ENCODE measurements around the gene C11orf58.

C11orf58 gene

DNA sequence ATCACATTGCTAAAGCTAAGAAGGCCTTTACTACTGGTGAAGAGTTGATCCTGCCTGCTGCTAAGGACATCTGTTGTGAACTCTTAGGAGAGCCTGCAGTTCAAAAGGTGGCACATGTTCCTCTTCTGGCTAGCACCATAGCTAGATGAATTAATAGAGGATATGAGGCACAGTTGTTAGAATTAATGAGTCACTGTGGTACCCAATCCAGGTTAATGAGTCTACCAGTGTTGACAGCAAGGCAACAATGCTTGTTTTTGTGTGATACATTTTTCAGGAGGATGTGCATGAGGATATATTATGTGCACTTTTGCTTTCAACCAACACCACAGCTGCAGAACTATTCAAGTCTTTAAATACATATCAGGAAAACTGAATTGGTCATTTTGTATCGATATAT lies 12.0 kb downstream of the C11orf58 start:
- DNase-seq, result no peak
- peak overlapping the region; percentile 92 for H3K27ac Mint-ChIP-seq
- no peaks in the 10 kb centered on the region for H3K9me3 Mint-ChIP-seq
- H3K4me1 Mint-ChIP-seq (ENCODE audit: low read depth), result peaks cover 51% of the 10 kb centered on the region
- H3K36me3 Mint-ChIP-seq (ENCODE audit: low read depth), result peaks cover 95% of the 10 kb centered on the region
- no peaks in the 10 kb centered on the region for H3K27me3 Mint-ChIP-seq
- no peak overlapping the region for H3K4me3 Mint-ChIP-seq

DNA sequence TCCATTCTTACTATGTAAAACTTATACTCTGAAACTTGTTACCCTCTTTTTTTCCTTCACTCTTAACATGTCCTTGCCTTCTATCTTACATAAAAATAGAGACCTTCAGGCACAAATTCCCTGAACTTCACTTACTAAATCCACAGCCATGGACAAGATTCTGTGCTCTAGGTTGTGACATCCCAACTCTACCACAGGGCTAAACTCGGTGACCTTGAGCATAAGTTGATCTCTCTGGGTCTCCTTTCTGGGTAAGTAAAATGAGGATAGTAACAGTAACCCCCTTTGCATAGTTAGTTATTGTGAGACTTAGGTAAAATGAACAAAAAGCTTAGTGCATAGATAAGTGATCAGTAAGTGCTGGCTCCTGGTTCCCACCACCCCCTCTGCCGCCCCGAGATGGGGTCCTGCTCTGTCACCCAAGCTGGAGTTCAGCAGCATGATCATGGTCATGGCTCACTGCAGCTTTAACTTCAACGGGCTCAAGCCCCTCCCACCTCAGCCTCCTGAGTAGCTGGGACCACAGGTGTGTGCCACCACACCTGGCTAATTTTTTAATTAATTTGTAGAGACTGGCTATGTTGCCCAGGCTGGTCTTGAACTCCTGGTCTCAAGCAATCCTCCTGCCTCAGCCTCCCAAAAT lies 20.1 kb downstream of the C11orf58 start:
- DNase-seq, result no peak
- H3K4me1 Mint-ChIP-seq (ENCODE audit: low read depth), result peaks cover 28% of the 10 kb centered on the region
- peak overlapping the region; percentile 61 for H3K27ac Mint-ChIP-seq
- H3K4me3 Mint-ChIP-seq, result no peak overlapping the region
- H3K9me3 Mint-ChIP-seq, result no peaks in the 10 kb centered on the region
- H3K36me3 Mint-ChIP-seq (ENCODE audit: low read depth), result peaks cover 51% of the 10 kb centered on the region
- H3K27me3 Mint-ChIP-seq, result no peaks in the 10 kb centered on the region

DNA sequence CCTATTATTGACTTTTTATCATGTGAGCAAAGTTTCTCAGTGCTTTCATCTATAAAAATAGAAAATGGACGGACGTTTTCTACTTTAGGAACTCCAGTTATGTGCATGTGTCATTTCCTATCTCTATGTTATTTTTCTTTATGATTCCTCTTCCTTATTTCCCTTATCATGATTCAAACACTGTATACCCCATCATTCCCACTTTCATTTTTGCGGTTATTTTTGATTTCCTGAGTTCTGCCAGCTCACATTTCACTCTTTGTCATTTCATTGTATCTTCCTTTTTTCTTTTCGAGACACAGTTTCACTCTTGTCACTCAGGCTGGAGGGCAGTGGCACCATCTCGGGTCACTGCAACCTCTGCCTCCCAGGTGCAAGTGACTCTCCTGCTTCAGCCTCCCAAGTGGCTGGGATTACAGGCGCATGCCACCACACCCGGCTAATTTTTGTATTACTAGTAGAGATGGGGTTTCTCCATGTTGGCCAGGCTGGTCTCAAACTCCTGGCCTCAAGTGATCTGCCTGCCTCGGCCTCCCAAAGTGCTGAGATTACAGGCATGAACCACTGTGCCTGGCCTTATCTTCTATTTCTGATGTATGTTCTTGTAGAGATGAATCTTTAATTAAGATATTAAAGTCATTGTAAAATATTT lies 21.5 kb downstream of the C11orf58 start:
- Mint-ChIP-seq H3K9me3 (no peaks in the 10 kb centered on the region), H3K36me3 (ENCODE audit: low read depth) (peaks cover 38% of the 10 kb centered on the region), H3K27ac (peak overlapping the region; percentile 34), H3K4me3 (no peak overlapping the region), H3K27me3 (no peaks in the 10 kb centered on the region), H3K4me1 (ENCODE audit: low read depth) (peaks cover 20% of the 10 kb centered on the region)
- no peak for DNase-seq

DNA sequence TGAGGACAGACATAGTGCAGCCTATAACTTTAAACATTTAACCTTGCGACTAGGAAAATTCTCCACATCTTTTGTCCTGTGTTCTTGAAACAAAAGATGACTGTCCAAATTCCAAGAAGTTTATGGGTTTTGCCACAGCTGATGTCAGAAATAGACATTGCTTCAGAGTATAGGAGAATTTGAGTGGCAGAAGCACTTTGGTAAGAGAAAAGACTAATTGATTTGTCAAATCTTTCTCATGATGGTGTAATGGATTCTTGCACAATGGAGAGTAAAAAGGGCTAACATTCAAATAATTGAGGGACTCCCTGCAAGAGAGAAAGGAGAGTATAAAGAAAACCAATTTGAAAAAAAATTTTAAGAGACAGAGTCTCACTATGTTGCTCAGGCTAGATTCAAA lies 25.3 kb downstream of the C11orf58 start:
- H3K27me3 Mint-ChIP-seq, result peaks cover 3% of the 10 kb centered on the region
- H3K9me3 Mint-ChIP-seq, result no peaks in the 10 kb centered on the region
- no peak for DNase-seq
- peaks cover 4% of the 10 kb centered on the region for H3K36me3 Mint-ChIP-seq (ENCODE audit: low read depth)
- no peak overlapping the region for H3K4me3 Mint-ChIP-seq
- H3K27ac Mint-ChIP-seq, result no peak overlapping the region
- peaks cover 15% of the 10 kb centered on the region for H3K4me1 Mint-ChIP-seq (ENCODE audit: low read depth)

- peaks cover 5% of the 10 kb centered on the region for H3K4me1 Mint-ChIP-seq (ENCODE audit: low read depth)
- H3K4me3 Mint-ChIP-seq, result no peak overlapping the region
- DNase-seq, result no peak
- no peak overlapping the region for H3K27ac Mint-ChIP-seq
- H3K27me3 Mint-ChIP-seq, result peaks cover 3% of the 10 kb centered on the region
- H3K9me3 Mint-ChIP-seq, result no peaks in the 10 kb centered on the region
- no peaks in the 10 kb centered on the region for H3K36me3 Mint-ChIP-seq (ENCODE audit: low read depth)
These were observed 26.4 kb downstream of the C11orf58 start for GRCh38 chr11:16764888-16765287.

DNA sequence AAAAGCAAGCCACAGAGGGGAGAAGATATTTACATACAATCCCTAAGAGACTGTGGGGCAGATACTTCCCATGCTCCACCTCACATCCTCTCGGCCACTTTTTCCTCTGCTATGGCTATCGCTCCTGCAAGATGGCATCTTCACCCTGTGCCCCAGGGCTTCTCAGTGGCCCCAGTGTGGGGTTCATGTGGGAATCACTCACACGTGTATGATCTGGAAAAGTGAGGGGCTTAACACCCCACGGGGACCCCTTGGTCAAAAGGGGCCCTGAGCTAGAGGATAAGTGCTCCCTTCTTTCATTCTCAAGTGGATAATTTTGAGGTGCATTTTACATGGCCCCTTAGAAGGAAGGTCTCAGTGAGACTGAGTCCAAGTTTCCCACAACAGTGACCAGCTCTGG lies 28.7 kb downstream of the C11orf58 start:
- peaks cover 3% of the 10 kb centered on the region for H3K27me3 Mint-ChIP-seq
- H3K4me3 Mint-ChIP-seq, result no peak overlapping the region
- H3K9me3 Mint-ChIP-seq, result no peaks in the 10 kb centered on the region
- H3K27ac Mint-ChIP-seq, result no peak overlapping the region
- H3K4me1 Mint-ChIP-seq (ENCODE audit: low read depth), result no peaks in the 10 kb centered on the region
- H3K36me3 Mint-ChIP-seq (ENCODE audit: low read depth), result no peaks in the 10 kb centered on the region
- no peak for DNase-seq

DNA sequence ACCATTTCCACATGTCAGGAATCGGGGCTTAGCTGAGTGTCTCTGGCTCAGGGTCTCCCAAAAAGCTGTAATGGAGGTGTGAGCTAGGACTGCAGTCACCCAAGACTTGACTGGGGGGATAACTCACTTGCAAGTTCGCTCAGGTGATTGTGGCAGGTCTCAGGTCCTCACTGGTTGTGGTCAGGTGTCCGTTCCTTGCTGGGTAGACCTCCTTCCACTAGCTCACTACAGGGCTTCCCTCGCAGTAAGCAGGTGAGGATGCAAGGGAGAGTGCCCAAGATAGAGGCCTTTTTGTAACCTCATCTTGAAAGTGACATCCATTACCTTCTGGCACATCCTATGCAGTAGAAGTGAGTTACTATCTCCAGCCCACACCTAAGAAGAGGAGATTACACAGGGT lies 29.5 kb downstream of the C11orf58 start:
- H3K4me1 Mint-ChIP-seq (ENCODE audit: low read depth), result no peaks in the 10 kb centered on the region
- no peak overlapping the region for H3K4me3 Mint-ChIP-seq
- peaks cover 3% of the 10 kb centered on the region for H3K27me3 Mint-ChIP-seq
- no peak for DNase-seq
- no peak overlapping the region for H3K27ac Mint-ChIP-seq
- H3K9me3 Mint-ChIP-seq, result no peaks in the 10 kb centered on the region
- no peaks in the 10 kb centered on the region for H3K36me3 Mint-ChIP-seq (ENCODE audit: low read depth)

DNA sequence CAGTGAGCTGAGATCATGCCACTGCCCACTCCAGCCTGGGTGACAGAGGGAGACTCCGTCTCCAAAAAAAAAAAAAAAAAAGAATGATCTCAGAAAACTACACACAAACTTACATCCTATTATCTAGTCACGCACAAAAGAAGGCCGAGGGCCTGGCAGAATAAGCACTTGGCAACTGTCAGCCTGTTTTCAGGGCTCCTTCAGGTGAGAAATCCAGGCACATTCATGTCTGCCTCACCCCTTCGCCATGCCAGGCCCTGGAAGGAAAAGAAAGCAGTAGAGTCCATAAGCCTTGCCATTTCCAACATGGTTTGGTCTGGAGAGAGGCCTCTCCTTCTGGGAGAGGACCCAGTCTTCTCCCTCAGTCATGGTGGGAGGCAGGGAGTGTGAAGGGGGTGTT lies 30.9 kb downstream of the C11orf58 start:
- DNase-seq, result no peak
- Mint-ChIP-seq H3K36me3 (ENCODE audit: low read depth) (no peaks in the 10 kb centered on the region), H3K9me3 (no peaks in the 10 kb centered on the region), H3K4me1 (ENCODE audit: low read depth) (no peaks in the 10 kb centered on the region), H3K27me3 (peaks cover 3% of the 10 kb centered on the region), H3K4me3 (no peak overlapping the region), H3K27ac (no peak overlapping the region)

- Mint-ChIP-seq H3K4me3 (no peak overlapping the region), H3K36me3 (ENCODE audit: low read depth) (no peaks in the 10 kb centered on the region), H3K4me1 (ENCODE audit: low read depth) (no peaks in the 10 kb centered on the region), H3K27me3 (peaks cover 3% of the 10 kb centered on the region), H3K27ac (no peak overlapping the region), H3K9me3 (no peaks in the 10 kb centered on the region)
- DNase-seq, result no peak
These were observed 31.6 kb downstream of the C11orf58 start for GRCh38 chr11:16770016-16770415.

DNA sequence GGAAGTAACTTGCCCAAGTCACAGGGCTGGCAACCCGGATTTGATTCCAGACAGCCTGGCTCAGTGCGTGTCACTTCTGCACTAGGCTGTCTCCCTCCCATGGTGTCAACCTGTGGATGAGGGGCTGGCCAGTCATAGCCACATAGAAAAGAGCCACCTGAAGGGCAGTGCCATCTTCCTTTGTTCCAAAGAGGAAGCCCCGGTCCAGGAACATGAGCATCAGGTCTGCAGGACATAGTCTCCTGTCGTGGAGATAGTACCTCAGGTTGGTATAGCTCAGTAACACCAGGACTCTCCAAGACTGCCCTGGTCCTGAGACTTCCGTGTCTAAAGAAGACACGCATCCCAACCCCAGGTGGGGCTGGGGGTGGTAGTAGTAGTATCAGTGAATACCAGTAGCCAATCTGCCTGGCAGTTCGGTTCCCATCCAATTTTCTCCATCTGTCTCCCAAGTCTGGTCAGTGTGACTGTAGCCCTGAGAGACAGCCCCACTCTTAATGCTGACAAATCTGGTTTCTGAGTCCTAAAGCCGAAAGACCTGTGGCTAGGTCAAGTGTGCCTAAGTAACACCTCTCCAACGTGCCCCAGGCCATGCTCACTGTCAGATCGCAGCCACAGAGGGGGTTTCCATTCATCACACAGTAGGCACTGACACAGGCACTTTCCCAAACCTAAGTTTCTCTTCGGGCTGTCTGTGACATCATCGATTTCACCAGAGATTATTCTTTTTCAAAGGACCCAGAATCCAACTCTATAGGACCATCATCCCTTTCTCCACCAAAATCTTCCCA lies 33.1 kb downstream of the C11orf58 start:
- Mint-ChIP-seq H3K4me1 (ENCODE audit: low read depth) (no peaks in the 10 kb centered on the region), H3K27ac (no peak overlapping the region), H3K36me3 (ENCODE audit: low read depth) (no peaks in the 10 kb centered on the region), H3K27me3 (peaks cover 3% of the 10 kb centered on the region), H3K9me3 (no peaks in the 10 kb centered on the region), H3K4me3 (no peak overlapping the region)
- DNase-seq, result no peak

DNA sequence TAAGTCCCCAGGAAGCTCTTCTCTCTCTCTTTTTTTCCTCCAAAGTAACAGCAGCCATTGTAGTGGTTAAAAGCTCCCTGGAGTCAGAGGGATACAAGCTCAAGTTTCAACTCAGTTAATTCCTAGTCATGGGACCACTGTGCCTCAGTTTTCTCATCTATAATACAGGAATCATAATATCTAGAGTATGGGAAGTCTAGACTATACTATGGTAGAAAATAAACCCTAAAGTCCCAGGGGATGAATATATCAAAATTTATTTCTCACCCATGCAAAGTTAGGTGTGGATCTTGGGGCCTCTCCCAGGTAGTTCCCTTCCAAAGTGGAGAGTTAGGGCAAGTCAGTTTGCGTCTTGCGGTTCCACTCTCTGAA lies 33.7 kb downstream of the C11orf58 start:
- DNase-seq, result no peak
- no peaks in the 10 kb centered on the region for H3K9me3 Mint-ChIP-seq
- no peak overlapping the region for H3K27ac Mint-ChIP-seq
- H3K27me3 Mint-ChIP-seq, result peaks cover 3% of the 10 kb centered on the region
- no peaks in the 10 kb centered on the region for H3K36me3 Mint-ChIP-seq (ENCODE audit: low read depth)
- H3K4me3 Mint-ChIP-seq, result no peak overlapping the region
- H3K4me1 Mint-ChIP-seq (ENCODE audit: low read depth), result no peaks in the 10 kb centered on the region

DNA sequence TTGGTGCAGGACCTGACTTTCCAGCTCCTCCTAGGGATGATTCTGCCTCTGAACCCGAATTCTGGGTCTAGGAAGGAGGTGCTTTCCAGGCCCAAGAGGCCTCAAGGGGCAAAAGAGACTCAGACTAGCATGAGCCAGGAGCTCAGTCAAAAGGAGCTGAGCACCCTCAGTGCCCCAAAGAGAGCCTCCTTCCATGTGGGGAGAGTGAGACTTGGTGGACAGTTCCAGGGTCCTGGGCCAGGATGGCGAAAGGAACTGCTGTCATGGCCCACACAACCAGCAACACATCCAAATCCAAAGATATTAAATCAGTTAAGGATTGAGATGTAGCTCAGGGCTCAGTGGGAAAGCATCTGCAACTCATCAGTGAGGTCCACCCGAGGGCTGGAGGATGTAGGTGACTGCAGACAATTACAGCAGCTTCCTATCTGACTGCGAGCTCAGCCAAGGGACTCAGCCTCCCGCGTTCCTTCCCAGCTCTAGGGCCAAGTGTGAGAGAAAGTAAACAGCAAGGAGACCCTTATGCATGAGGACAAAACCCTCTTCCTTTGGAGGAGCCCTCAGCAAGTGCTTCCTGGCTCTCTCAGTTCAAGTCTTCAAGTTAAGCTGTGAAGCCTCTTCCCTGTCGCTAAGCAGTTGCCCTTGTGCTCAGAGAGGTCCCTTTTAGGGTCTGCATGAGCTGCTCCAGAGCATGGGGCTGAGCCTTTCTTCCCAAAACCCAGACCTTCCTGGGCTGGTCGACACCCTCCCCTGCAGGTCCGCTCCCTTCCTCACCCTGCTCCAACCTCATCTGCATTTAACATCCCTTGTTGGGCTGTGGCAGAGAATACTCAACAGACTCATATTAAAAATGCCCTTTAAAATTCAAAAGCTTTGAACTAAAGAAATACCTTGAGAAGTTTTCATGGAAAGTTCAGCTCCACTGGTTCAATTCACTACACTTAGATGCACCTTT lies 35.8 kb downstream of the C11orf58 start:
- H3K4me3 Mint-ChIP-seq, result no peak overlapping the region
- DNase-seq, result no peak
- H3K9me3 Mint-ChIP-seq, result no peaks in the 10 kb centered on the region
- H3K27me3 Mint-ChIP-seq, result no peaks in the 10 kb centered on the region
- no peak overlapping the region for H3K27ac Mint-ChIP-seq
- no peaks in the 10 kb centered on the region for H3K4me1 Mint-ChIP-seq (ENCODE audit: low read depth)
- H3K36me3 Mint-ChIP-seq (ENCODE audit: low read depth), result no peaks in the 10 kb centered on the region

DNA sequence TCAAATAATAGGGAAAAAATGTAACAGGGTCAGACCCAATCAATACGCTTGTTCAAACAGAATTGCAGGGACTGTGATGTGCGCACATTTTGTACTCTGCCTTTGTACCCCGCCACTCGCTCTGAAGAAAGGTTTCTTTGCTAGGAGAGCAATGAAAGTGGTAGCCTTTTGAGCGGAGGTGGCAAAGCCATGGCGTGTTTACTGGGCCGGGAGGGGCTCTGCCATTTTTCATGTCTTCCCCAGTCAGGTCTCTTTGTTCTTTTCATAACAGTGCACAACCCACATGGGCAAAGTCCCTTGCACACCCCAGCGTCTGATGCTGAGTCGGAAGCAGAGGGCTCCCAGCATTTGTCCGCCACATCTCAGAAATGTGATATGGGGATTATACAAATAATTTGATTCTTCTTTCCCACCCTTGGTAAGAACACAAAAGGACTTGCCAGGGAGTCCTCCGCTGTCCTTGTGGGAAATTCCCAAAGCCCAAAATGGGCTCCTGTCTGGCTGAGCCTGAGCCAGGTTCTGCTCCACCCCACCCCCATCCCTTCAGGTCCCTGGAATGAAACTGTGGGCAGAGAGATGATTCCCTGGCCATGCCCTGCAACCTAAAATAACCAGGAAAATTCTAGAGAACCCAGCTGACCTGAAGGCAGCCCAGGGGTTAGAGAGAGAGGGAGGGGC lies 36.6 kb downstream of the C11orf58 start:
- no peaks in the 10 kb centered on the region for H3K27me3 Mint-ChIP-seq
- H3K36me3 Mint-ChIP-seq (ENCODE audit: low read depth), result no peaks in the 10 kb centered on the region
- no peak overlapping the region for H3K27ac Mint-ChIP-seq
- no peaks in the 10 kb centered on the region for H3K9me3 Mint-ChIP-seq
- H3K4me1 Mint-ChIP-seq (ENCODE audit: low read depth), result no peaks in the 10 kb centered on the region
- no peak for DNase-seq
- no peak overlapping the region for H3K4me3 Mint-ChIP-seq

All from activated T-cell treated with anti-CD3 and anti-CD28 coated beads, Interleukin-2, amount 50 U/mL, for 24 hours (primary cell).